Activated naive CD4-positive, alpha-beta T cell treated with anti-CD3 and anti-CD28 coated beads, Interleukin-2, amount 10 ng/mL, durations not matched to agents 7 days and 5 days (primary cell): ENCODE results near the gene NTNG2.
A peak's percentile ranks its signal among the peaks of the same experiment; 100 is the strongest.

ENCODE experiments used
- CTCF ChIA-PET: fragments of 350-600 bp; sonication (Branson Sonifier 250); formaldehyde crosslinking; loops from one replicate; lab custom pipeline; 2021; ENCODE audit warnings: antibody characterized with exemption; lab: Charles Lee
- DNase-seq: peaks from one replicate; pipeline ENCODE4 v3.0.0-alpha.2; 2020
- H3K27ac Mint-ChIP-seq: one replicate; pipeline ENCODE4 v1.8.0; 2021; ENCODE audit warnings: mild to moderate bottlenecking, moderate library complexity, mixed read lengths
- H3K27me3 Mint-ChIP-seq: one replicate; pipeline ENCODE4 v1.8.0; 2021; ENCODE audit warnings: mild to moderate bottlenecking, mixed read lengths
- H3K36me3 Mint-ChIP-seq: one replicate; pipeline ENCODE4 v1.8.0; 2021; ENCODE audit warnings: mixed read lengths
- H3K4me1 Mint-ChIP-seq: one replicate; pipeline ENCODE4 v1.8.0; 2021; ENCODE audit warnings: mixed read lengths
- H3K4me3 Mint-ChIP-seq: one replicate; pipeline ENCODE4 v1.8.0; 2021; ENCODE audit warnings: mild to moderate bottlenecking, moderate library complexity, mixed read lengths
- H3K9me3 Mint-ChIP-seq: one replicate; pipeline ENCODE4 v1.8.0; 2021; ENCODE audit warnings: mixed read lengths

Gene NTNG2

DNA sequence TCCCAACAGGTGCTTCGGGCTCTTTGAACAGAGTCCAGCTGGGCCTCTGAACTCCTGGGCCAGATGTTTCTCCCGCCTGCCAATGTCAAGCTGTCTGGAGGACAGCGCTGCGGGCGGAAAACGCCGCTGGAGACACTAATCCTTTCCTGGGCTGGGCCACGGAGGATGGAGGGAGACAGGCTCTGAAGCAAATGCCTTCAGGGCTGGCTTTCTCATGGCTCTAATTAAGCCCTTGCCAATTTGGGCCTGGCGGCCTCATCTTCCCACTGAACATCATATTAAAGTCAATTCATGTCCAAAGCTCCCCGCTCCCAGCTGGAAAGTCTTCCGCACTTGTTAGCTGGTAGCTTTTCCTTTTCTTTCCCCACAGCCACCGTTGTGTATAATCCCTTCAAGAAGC lies 72.7 kb downstream of the NTNG2 start:
- no peaks in the 10 kb centered on the region for H3K9me3 Mint-ChIP-seq
- CTCF ChIA-PET: interaction anchor here (0.6 to 7.7 kb wide), 6 partner anchors 14 to 476 kb away, joined by 3 to 146 read pairs (median 4); no protein-coding TSS in a partner anchor
- no peak overlapping the region for H3K4me3 Mint-ChIP-seq
- H3K4me1 Mint-ChIP-seq: peaks cover 6% of the 10 kb centered on the region
- H3K27me3 Mint-ChIP-seq: peaks cover 43% of the 10 kb centered on the region
- H3K36me3 Mint-ChIP-seq: no peaks in the 10 kb centered on the region
- no peak for DNase-seq
- H3K27ac Mint-ChIP-seq: no peak overlapping the region

DNA sequence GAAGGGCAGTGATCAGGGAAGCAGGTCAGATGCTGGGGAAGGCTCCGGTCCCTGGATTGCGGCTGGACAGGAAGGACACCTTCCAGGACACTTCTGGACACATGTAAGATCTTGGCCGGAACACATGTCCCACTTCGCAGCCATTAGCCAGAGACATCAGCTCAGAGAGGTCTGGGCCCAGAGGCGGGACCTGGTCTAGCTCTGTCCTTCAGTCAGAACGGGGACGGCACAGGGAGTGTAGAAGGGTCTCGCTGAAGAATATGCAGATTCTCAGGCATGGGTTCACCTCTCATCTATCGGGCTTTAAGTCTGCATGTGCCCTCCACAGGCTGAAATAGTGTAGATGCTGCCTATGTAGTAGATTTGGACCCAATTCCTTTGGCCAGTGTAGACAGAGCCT lies 73.3 kb downstream of the NTNG2 start:
- CTCF ChIA-PET: interaction anchor here (1.0 to 7.7 kb wide), 8 partner anchors 14 to 476 kb away, joined by 3 to 146 read pairs (median 5); no protein-coding TSS in a partner anchor
- no peak for DNase-seq
- no peak overlapping the region for H3K27ac Mint-ChIP-seq
- H3K4me1 Mint-ChIP-seq: peaks cover 11% of the 10 kb centered on the region
- H3K36me3 Mint-ChIP-seq: no peaks in the 10 kb centered on the region
- H3K4me3 Mint-ChIP-seq: no peak overlapping the region
- H3K9me3 Mint-ChIP-seq: no peaks in the 10 kb centered on the region
- peaks cover 45% of the 10 kb centered on the region for H3K27me3 Mint-ChIP-seq

DNA sequence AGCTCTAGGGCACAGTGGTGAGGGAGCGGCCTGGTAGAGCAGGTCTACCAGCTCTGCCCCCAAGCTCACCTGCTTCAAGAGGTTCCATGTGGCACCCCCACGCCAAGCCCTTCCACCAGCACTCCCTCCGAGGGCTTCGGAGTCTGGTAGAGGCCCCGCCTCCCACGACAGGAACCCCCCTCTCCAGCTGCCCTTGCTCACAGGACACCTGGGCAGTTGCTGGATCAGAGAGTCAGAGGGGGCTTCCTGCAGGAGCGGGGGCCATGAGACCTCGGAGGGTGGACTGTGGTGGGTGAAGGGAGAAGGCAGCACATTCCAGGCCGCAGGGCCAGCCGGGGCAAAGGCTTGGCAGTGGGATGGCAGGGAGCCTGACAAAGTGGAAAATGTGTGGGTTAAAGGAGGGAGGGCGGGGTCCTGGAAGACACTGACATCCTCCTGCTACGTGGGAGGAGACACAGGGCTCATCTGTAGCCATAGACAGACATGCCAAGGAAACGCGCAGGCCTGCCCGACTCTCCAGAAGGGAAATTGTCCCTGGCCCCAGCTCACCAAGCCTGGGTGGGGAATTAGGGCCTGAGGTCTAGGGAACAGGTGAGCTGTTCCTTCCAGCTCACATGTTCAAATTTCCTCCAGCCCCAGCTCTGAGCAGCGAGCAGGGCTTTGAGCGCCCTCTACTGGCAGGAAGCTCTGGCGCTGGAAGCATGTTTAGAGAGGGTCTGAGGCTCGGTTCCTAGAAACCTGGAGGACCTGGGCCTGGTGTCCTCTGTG lies 74.2 kb downstream of the NTNG2 start:
- no peak overlapping the region for H3K27ac Mint-ChIP-seq
- H3K4me1 Mint-ChIP-seq: peaks cover 13% of the 10 kb centered on the region
- H3K36me3 Mint-ChIP-seq: no peaks in the 10 kb centered on the region
- H3K27me3 Mint-ChIP-seq: peaks cover 52% of the 10 kb centered on the region
- H3K4me3 Mint-ChIP-seq: no peak overlapping the region
- H3K9me3 Mint-ChIP-seq: no peaks in the 10 kb centered on the region
- CTCF ChIA-PET: interaction anchor here (0.7 to 7.7 kb wide), 26 partner anchors 9 to 477 kb away, joined by 3 to 146 read pairs (median 4); no protein-coding TSS in a partner anchor
- DNase-seq: peak; percentile 86

DNA sequence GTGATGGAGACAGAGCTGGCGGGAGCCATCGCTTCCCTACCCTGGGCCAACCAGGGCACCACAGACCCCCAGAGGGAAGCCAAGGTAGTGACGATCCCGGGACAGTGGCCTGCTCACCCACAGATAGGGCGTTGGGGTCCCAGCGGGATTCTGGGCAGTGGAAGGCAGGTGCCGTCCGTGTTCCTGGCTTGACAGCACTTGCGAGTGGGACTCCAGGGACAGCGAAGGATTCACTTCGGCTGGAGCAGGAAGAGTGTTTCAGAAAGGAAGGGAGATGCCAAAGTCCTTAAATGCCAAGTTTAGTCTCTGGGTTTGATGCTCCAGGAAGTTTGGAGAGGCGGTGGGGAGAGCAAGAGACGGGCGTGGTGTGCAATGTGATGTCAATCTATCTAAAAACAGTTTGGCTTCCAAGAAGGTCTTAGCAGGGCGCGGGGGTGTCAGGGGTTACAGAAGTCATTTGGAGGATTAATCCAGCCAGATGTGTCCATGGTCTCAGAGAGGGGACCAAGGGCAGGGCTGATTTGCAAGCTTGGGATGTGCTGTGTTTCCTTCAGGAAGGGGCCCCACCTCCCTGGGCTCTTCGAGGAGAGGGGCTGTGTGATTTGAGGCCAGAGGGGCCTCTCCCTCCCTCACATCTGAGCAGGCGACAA lies 74.9 kb downstream of the NTNG2 start:
- H3K4me1 Mint-ChIP-seq: peaks cover 17% of the 10 kb centered on the region
- H3K9me3 Mint-ChIP-seq: no peaks in the 10 kb centered on the region
- peaks cover 57% of the 10 kb centered on the region for H3K27me3 Mint-ChIP-seq
- no peaks in the 10 kb centered on the region for H3K36me3 Mint-ChIP-seq
- CTCF ChIA-PET: interaction anchor here (0.7 to 7.7 kb wide), 26 partner anchors 8 to 478 kb away, joined by 3 to 146 read pairs (median 4); no protein-coding TSS in a partner anchor
- H3K27ac Mint-ChIP-seq: no peak overlapping the region
- H3K4me3 Mint-ChIP-seq: no peak overlapping the region
- no peak for DNase-seq

DNA sequence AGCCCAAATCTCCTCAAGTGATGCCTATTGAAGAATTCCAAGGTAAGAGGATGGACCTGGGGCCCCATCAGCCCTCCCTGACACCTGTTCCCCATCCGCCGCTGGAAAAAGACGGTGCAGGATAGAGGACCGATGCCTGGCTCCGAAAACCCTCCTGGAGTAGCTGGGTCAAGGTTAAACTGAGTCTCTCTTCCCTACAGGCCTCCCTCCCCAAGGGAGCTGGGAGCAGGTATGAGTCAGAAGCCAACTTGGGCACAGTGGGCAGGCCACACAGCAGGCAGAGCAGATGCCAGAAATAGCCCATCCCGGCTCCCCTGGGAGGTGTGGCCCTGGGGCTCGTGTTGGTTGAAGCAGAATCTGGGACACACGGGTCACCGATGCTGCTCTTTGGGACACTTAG lies 75.6 kb downstream of the NTNG2 start:
- Mint-ChIP-seq H3K4me3 (no peak overlapping the region), H3K4me1 (peaks cover 20% of the 10 kb centered on the region), H3K27me3 (peaks cover 61% of the 10 kb centered on the region), H3K36me3 (no peaks in the 10 kb centered on the region), H3K9me3 (no peaks in the 10 kb centered on the region), H3K27ac (no peak overlapping the region)
- CTCF ChIA-PET: interaction anchor here (0.8 to 7.7 kb wide), 9 partner anchors 14 to 479 kb away, joined by 3 to 146 read pairs (median 4); no protein-coding TSS in a partner anchor
- DNase-seq: no peak

DNA sequence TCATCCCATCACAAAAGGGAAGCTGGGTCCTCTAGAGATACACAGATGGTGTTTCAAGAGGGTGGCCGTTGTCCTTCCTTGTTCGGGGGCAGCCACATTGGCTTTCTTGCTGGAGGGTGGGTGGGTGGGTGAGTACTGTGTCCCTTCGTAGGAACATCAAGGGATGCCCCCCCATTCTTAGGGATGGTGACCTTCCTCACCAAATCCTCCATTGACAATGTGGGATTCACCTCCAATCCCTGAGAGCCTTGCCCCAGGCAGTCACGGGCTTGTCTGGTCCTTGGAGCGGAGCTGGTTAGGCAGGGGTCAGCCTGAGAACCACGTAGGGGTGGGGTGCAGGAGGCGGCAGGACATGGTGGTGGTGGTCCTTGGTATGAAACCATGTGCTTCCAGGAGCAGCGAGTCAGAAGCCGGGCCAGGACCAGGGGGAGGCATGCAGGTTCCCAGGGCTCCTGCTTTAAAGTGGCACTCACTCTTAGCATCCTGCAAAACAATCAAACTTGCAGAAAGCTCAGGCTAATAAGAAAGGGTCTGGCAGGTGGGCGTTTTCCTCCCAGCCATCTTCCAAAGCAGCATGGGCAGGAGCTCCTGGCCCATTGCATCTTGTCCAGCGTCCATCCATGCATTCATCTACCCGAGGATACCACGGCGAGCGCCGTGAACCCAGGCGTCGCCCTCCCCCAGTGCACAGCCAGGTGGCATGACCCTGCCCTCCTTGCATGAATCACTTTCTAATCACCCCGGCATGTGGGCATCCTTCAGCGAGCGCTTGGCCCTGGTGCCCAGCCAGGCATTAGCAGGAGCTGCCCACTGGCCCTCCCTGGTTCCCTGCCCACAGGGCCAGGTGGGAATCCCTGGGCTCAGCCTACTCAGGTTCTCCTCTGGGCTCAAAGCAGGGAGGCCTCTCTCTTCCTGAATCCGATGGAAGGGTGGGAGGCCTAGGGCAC lies 76.4 kb downstream of the NTNG2 start:
- no peaks in the 10 kb centered on the region for H3K9me3 Mint-ChIP-seq
- peaks cover 24% of the 10 kb centered on the region for H3K4me1 Mint-ChIP-seq
- no peak overlapping the region for H3K27ac Mint-ChIP-seq
- H3K36me3 Mint-ChIP-seq: no peaks in the 10 kb centered on the region
- DNase-seq: no peak
- H3K27me3 Mint-ChIP-seq: peaks cover 69% of the 10 kb centered on the region
- no peak overlapping the region for H3K4me3 Mint-ChIP-seq
- CTCF ChIA-PET: interaction anchor here (0.6 to 7.7 kb wide), 7 partner anchors 10 to 479 kb away, joined by 3 to 146 read pairs (median 3); no protein-coding TSS in a partner anchor

DNA sequence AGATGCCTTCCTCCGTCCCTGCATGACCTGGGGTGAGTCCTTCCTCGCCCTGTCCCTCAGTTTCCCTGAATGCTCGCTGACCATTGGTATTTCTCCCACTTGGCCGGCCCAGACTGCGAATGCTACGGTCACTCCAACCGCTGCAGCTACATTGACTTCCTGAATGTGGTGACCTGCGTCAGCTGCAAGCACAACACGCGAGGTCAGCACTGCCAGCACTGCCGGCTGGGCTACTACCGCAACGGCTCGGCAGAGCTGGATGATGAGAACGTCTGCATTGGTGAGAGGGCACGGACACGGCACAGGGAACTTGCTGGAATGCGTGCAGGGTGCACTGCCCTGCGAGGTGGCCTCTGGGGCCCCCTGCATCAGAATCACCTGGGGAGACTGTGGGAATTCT lies 77.1 kb downstream of the NTNG2 start:
- CTCF ChIA-PET: interaction anchor here (0.6 to 7.7 kb wide), 8 partner anchors 9 to 480 kb away, joined by 3 to 146 read pairs (median 3); no protein-coding TSS in a partner anchor

DNA sequence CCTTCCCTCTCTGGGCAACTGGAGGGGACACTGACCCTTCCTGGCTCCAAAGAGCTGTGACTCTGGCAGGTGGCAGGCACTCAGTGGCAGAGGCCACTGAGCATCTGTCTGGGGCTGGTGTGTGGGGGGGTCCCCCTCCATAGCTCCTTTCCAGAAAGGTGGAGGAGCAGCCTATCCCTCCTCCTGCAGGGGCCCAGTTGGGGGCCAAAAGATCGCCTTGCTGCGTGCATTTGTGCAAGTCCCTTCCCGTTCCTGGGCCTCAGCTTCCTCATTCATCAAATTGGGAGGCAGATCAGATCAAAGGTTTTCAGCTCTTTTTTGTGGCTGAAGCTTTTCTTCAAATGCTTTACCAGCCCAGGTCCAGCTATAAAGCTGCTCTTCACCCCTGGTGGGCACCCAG lies 77.7 kb downstream of the NTNG2 start:
- no peak for DNase-seq
- no peak overlapping the region for H3K27ac Mint-ChIP-seq
- no peak overlapping the region for H3K4me3 Mint-ChIP-seq
- H3K9me3 Mint-ChIP-seq: no peaks in the 10 kb centered on the region
- CTCF ChIA-PET: interaction anchor here (1.3 to 7.7 kb wide), 4 partner anchors 12 to 202 kb away, joined by 3 to 146 read pairs (median 18); no protein-coding TSS in a partner anchor
- peaks cover 81% of the 10 kb centered on the region for H3K27me3 Mint-ChIP-seq
- peaks cover 30% of the 10 kb centered on the region for H3K4me1 Mint-ChIP-seq
- H3K36me3 Mint-ChIP-seq: no peaks in the 10 kb centered on the region

More for the DNA sequence above, 77.1 kb downstream of the NTNG2 start:
- Mint-ChIP-seq H3K27me3 (peaks cover 76% of the 10 kb centered on the region), H3K4me1 (peaks cover 29% of the 10 kb centered on the region), H3K27ac (no peak overlapping the region), H3K36me3 (no peaks in the 10 kb centered on the region), H3K9me3 (no peaks in the 10 kb centered on the region), H3K4me3 (no peak overlapping the region)
- DNase-seq: no peak

DNA sequence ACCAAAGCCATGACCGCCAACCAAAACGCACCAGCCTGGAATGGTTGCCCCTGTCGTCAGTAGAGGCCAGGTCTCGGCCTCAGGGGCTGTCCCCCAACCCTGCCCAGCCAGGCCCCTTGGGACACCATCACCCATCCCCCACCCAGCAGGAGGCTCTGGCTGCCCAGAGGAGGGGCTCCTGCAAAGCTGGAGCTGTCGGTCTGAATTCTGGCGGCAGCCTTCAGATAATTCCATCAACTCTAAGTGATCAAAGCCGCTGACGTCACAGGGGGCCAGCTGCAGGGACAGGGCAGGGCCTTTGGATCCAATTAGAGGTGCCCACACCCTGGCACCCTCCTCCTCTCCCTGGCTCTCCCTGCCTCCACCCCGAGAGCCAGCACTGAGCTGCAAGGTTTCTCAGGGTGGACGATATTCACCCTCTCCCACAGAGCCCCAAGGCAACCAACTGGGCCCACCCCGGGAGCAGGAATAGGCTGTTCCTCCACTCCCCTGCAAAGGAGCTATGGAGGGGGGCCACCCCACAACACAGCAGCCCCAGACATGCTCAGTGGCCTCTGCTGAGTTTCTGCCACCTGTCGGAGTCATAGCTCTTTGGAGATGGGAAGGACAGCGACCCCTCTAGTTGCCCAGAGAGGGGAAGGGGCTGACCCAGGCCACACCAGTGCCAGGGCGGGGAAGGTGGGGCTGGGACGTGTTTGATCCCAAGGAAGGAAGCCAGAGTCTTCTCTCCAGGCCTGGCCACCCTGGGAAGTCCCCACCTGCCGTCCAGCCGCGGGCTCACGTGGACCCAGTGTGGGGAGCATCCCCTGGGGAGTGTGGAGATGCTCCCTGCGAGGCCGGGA lies 78.4 kb downstream of the NTNG2 start:
- Mint-ChIP-seq H3K4me3 (peak overlapping the region; percentile 41), H3K27ac (no peak overlapping the region), H3K9me3 (no peaks in the 10 kb centered on the region), H3K27me3 (peaks cover 85% of the 10 kb centered on the region), H3K4me1 (peaks cover 30% of the 10 kb centered on the region), H3K36me3 (no peaks in the 10 kb centered on the region)
- CTCF ChIA-PET: interaction anchor here (1.3 to 7.7 kb wide), 4 partner anchors 11 to 203 kb away, joined by 3 to 146 read pairs (median 18); no protein-coding TSS in a partner anchor
- DNase-seq: peak; percentile 31

DNA sequence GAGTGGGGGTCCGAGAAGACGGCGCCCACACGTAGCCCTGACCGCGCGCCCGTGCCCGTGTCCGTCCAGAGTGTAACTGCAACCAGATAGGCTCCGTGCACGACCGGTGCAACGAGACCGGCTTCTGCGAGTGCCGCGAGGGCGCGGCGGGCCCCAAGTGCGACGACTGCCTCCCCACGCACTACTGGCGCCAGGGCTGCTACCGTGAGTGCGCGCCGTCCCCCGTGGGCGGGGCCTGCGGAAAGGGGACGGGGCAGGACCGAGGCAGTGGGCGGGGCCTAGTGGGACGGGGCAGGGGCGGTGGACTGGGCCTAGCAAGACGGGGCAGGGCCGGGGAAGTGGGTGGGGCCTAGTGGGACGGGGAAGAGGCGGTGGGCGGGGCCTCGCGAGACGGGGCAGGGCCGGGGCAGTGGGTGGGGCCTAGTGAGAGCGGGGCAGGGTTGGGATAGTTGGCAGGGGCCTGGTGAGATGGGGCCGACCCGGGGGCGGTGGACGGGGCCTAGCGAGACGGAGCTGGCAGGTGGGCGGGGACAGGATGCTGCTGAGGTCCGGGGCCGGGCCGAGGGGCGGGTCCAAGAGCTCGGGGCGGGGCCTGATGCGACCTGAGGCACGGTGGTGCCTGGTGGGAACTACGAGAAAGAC lies 79.1 kb downstream of the NTNG2 start:
- Mint-ChIP-seq H3K4me3 (peak overlapping the region; percentile 92), H3K4me1 (peaks cover 30% of the 10 kb centered on the region), H3K36me3 (no peaks in the 10 kb centered on the region), H3K9me3 (no peaks in the 10 kb centered on the region), H3K27ac (peak overlapping the region; percentile 84), H3K27me3 (peaks cover 92% of the 10 kb centered on the region)
- CTCF ChIA-PET: interaction anchor here (1.4 to 7.7 kb wide), 3 partner anchors 10 to 72 kb away, joined by 5 to 146 read pairs (median 32); no protein-coding TSS in a partner anchor
- DNase-seq: peak; percentile 100

DNA sequence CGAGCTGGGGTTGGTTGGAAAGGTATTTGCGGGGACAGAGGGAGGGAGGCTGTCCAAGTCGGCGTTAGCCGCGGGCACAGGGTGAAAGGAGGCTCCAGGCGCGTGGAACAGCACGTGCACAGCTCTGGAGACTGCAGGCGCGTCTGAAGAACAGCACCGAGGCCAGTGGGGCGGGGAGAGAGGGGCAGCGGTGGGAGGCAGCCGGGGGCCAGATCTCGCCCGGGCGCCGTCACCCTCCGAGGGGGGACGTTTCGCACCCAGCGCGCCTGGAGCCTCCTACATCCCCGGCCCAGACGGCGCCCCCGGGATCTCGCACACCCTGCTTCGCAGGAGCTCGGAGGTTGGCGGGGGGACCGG lies 79.6 kb downstream of the NTNG2 start:
- Mint-ChIP-seq H3K27me3 (peaks cover 92% of the 10 kb centered on the region), H3K36me3 (no peaks in the 10 kb centered on the region), H3K4me1 (peaks cover 29% of the 10 kb centered on the region), H3K9me3 (no peaks in the 10 kb centered on the region), H3K4me3 (peak overlapping the region; percentile 92), H3K27ac (peak overlapping the region; percentile 84)
- no peak for DNase-seq
- CTCF ChIA-PET: interaction anchor here (1.4 to 6.2 kb wide), 2 partner anchors 10 to 18 kb away, joined by 5 to 32 read pairs; no protein-coding TSS in a partner anchor
